HuH-7.5 (cell line): ENCODE results near the gene ATP8B1.

Experiments
- DNase-seq: peaks from one replicate; pipeline ENCODE4 v3.0.0; 2011; ENCODE audit warnings: low spot score

ATP8B1 gene

GRCh38 chr18:57792631-57793301 lies 10.3 kb downstream of the ATP8B1 start:
- no peak for DNase-seq

GRCh38 chr18:57791911-57792310 lies 11.2 kb downstream of the ATP8B1 start:
- DNase-seq = no peak

GRCh38 chr18:57791192-57791591 lies 11.9 kb downstream of the ATP8B1 start:
- DNase-seq = no peak

GRCh38 chr18:57790316-57790715 lies 12.8 kb downstream of the ATP8B1 start:
- DNase-seq = no peak

GRCh38 chr18:57789759-57790158 lies 13.4 kb downstream of the ATP8B1 start:
- no peak for DNase-seq

- DNase-seq = no peak
Measured at GRCh38 chr18:57789090-57789489, 14.0 kb downstream of the ATP8B1 start.

GRCh38 chr18:57787068-57787685 lies 15.9 kb downstream of the ATP8B1 start:
- no peak for DNase-seq

- DNase-seq = no peak
Measured at GRCh38 chr18:57785751-57786437, 17.2 kb downstream of the ATP8B1 start.

GRCh38 chr18:57784801-57785114 lies 18.4 kb downstream of the ATP8B1 start:
- DNase-seq = no peak

- no peak for DNase-seq
Measured at GRCh38 chr18:57784034-57784800, 18.9 kb downstream of the ATP8B1 start.

- DNase-seq = no peak
Measured at GRCh38 chr18:57782049-57782448, 21.1 kb downstream of the ATP8B1 start.

- DNase-seq = no peak
Measured at GRCh38 chr18:57780706-57781347, 22.3 kb downstream of the ATP8B1 start.

- no peak for DNase-seq
Measured at GRCh38 chr18:57780318-57780705, 22.8 kb downstream of the ATP8B1 start.

GRCh38 chr18:57776767-57777166 lies 26.3 kb downstream of the ATP8B1 start:
- no peak for DNase-seq

- DNase-seq = no peak
Measured at GRCh38 chr18:57776354-57776753, 26.8 kb downstream of the ATP8B1 start.

- no peak for DNase-seq
Measured at GRCh38 chr18:57775937-57776336, 27.2 kb downstream of the ATP8B1 start.

- DNase-seq = no peak
Measured at GRCh38 chr18:57772387-57772799, 30.7 kb downstream of the ATP8B1 start.

GRCh38 chr18:57771626-57772025 lies 31.5 kb downstream of the ATP8B1 start:
- no peak for DNase-seq

- DNase-seq = no peak
Measured at GRCh38 chr18:57771193-57771592, 31.9 kb downstream of the ATP8B1 start.

GRCh38 chr18:57768537-57769326 lies 34.4 kb downstream of the ATP8B1 start:
- no peak for DNase-seq

GRCh38 chr18:57767259-57768050 lies 35.7 kb downstream of the ATP8B1 start:
- DNase-seq = no peak
